ENCODE measurements around the gene IFRD1. TPM values are rescaled to one million over a fixed set of nuclear protein-coding genes. Genes with fewer than 3 reads are reported as not detected.

Gene IFRD1
- total RNA-seq, 3 donors from 2014 or later (not counting 1 experiment from before 2014, with no cell fraction given) = 244 to 278 (median 261) TPM

- Mint-ChIP-seq H3K9me3 (no peaks in the 10 kb centered on the region), H3K36me3 (no peaks in the 10 kb centered on the region), H3K27ac (no peak overlapping the region), H3K4me1 (peaks cover 12 to 13% of the 10 kb centered on the region in 2 donors), H3K27me3 (ENCODE audit: low read depth in 2 of 2) (peaks cover 1 to 3% of the 10 kb centered on the region in 2 donors), H3K4me3 (no peak overlapping the region)
- no peak for ATAC-seq
- no peaks in the 10 kb centered on the region for H3K4me1 ChIP-seq (ENCODE audit: control insufficient read depth, insufficient read depth, low read length)
- no peak overlapping the region for H3K4me3 ChIP-seq (ENCODE audit: low read length)
- no peaks in the 10 kb centered on the region for H3K36me3 ChIP-seq (ENCODE audit: control insufficient read depth, insufficient read depth, low read length)
- H3K9me3 ChIP-seq (ENCODE audit: control insufficient read depth, insufficient read depth, low read length) = no peaks in the 10 kb centered on the region
- H3K27me3 ChIP-seq (ENCODE audit: control insufficient read depth, insufficient read depth, low read length) = no peaks in the 10 kb centered on the region
- 90% methylated on average over 9 of the region's 9 CpGs for WGBS (ENCODE audit: insufficient coverage)
- no peak for DNase-seq
- TF ChIP-seq, protein P1, sequence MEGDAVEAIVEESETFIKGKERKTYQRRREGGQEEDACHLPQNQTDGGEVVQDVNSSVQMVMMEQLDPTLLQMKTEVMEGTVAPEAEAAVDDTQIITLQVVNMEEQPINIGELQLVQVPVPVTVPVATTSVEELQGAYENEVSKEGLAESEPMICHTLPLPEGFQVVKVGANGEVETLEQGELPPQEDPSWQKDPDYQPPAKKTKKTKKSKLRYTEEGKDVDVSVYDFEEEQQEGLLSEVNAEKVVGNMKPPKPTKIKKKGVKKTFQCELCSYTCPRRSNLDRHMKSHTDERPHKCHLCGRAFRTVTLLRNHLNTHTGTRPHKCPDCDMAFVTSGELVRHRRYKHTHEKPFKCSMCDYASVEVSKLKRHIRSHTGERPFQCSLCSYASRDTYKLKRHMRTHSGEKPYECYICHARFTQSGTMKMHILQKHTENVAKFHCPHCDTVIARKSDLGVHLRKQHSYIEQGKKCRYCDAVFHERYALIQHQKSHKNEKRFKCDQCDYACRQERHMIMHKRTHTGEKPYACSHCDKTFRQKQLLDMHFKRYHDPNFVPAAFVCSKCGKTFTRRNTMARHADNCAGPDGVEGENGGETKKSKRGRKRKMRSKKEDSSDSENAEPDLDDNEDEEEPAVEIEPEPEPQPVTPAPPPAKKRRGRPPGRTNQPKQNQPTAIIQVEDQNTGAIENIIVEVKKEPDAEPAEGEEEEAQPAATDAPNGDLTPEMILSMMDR (IDR thresholded peaks at IDR 0.05) = no peak
- no peak overlapping the region for H3K27ac ChIP-seq (ENCODE audit: low read length)
- intact Hi-C loops (cut with micrococcal nuclease) = no loop called here
Observed at GRCh38 chr7:112420236-112420861, 29.9 kb upstream of the IFRD1 start.

DNA sequence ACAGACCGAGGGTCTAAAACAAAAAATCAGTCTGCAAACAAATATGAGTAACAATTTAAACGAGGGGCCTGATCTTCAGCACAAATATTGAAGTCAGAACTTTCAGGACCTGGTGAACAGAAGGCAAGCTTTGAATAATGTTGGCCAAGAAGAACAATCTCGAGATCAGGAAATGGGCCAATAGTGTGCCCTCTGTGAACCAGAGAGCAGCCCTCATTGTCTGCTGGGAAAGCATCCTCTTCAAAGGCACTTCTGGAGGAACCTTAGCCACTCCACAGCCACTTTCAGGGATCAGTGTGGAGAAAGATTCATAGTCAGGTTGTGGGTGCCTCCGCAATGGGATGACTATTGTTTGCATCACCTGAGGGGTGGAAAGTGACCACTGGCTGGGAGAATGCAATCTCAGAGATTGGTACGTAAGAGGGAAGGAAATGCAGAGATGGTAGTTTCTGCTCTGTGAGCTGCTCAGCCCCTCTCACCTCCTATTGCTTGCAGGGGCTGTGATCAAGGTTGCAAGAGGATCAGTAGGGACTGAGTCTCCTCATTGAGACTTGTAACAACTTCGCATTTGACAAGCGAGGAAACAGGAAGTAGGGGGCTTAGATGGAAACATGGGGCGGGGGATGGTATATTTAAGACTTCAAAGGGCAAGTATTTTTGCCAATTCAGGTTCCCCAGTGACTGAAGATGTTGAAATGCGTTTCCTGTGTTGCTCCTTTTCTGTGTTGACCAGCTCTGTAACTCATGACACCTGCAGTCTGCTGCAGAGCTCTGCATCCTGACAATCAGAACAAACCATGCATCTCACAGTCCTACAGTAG lies 28.4 kb upstream of the IFRD1 start:
- intact Hi-C loops (cut with micrococcal nuclease) = no loop called here
- TF ChIP-seq, protein P1 (IDR thresholded peaks at IDR 0.05) = no peak
- Histone ChIP-seq H3K27ac (ENCODE audit: low read length) (no peak overlapping the region), H3K27me3 (ENCODE audit: control insufficient read depth, insufficient read depth, low read length) (no peaks in the 10 kb centered on the region), H3K4me3 (ENCODE audit: low read length) (no peak overlapping the region), H3K36me3 (ENCODE audit: control insufficient read depth, insufficient read depth, low read length) (no peaks in the 10 kb centered on the region), H3K9me3 (ENCODE audit: control insufficient read depth, insufficient read depth, low read length) (no peaks in the 10 kb centered on the region), H3K4me1 (ENCODE audit: control insufficient read depth, insufficient read depth, low read length) (no peaks in the 10 kb centered on the region)
- Mint-ChIP-seq H3K27me3 (ENCODE audit: low read depth in 2 of 2) (peaks cover 0 to 3% of the 10 kb centered on the region in 2 donors), H3K27ac (peak overlapping the region in 1 of 2 donors; percentile 2), H3K4me3 (no peak overlapping the region), H3K9me3 (no peaks in the 10 kb centered on the region), H3K36me3 (no peaks in the 10 kb centered on the region), H3K4me1 (peaks cover 12 to 13% of the 10 kb centered on the region in 2 donors)
- ATAC-seq (peak in 2 of 3 donors; percentile 46 to 71), DNase-seq (peak in 1 of 2 donors; percentile 36)
- WGBS (ENCODE audit: insufficient coverage) = 37% methylated on average over 9 of the region's 9 CpGs

DNA sequence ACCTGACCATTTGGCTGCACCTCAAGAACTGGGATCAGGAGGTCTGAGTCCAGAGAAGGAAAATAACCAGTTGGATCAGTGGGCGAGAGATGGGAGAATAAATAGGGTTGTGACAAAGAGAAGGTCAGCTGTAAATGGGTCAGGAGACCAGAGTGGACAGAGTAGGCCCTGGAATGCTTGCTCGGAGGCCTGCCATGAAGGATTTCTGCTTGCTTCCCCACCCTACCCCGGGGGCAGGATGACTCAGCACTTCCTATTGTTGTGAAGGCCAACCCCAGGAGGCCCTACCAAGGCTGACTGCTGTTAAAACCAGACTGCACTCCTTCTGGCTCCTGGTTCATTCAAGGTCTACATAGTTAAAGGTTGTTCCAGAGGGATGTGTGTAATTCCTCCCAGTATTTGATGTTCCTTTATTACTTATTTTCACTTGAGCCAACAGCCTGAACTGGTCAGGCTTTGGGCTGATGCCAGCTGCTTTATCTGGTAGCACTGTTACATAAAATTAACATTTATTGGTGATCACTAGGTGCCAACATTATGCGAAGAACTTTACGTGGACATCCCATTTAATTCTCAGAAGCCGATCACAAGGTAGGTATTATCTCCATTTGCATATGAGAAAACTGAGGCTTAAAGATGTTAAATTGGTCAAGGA lies 27.3 kb upstream of the IFRD1 start:
- H3K36me3 ChIP-seq (ENCODE audit: control insufficient read depth, insufficient read depth, low read length) = no peaks in the 10 kb centered on the region
- intact Hi-C loops (cut with micrococcal nuclease) = no loop called here
- H3K4me3 Mint-ChIP-seq = no peak overlapping the region
- no peaks in the 10 kb centered on the region for H3K27me3 ChIP-seq (ENCODE audit: control insufficient read depth, insufficient read depth, low read length)
- no peaks in the 10 kb centered on the region for H3K36me3 Mint-ChIP-seq
- no peak overlapping the region for H3K27ac ChIP-seq (ENCODE audit: low read length)
- WGBS (ENCODE audit: insufficient coverage) = 68% methylated on average over 6 of the region's 6 CpGs
- H3K9me3 ChIP-seq (ENCODE audit: control insufficient read depth, insufficient read depth, low read length) = no peaks in the 10 kb centered on the region
- H3K4me3 ChIP-seq (ENCODE audit: low read length) = no peak overlapping the region
- no peaks in the 10 kb centered on the region for H3K4me1 ChIP-seq (ENCODE audit: control insufficient read depth, insufficient read depth, low read length)
- H3K27ac Mint-ChIP-seq = no peak overlapping the region
- TF ChIP-seq, protein P1 (IDR thresholded peaks at IDR 0.05) = no peak
- H3K4me1 Mint-ChIP-seq = peaks cover 12 to 13% of the 10 kb centered on the region in 2 donors
- DNase-seq = peak in 1 of 2 donors; percentile 6
- H3K9me3 Mint-ChIP-seq = no peaks in the 10 kb centered on the region
- ATAC-seq = no peak
- H3K27me3 Mint-ChIP-seq (ENCODE audit: low read depth in 2 of 2) = peaks cover 0 to 3% of the 10 kb centered on the region in 2 donors

All from natural killer cell (primary cell).